Stimulated activated CD8-positive, alpha-beta memory T cell treated with anti-CD3 and anti-CD28 coated beads, Interleukin-2, amount 100 ng/mL, for 48 hours (primary cell): ENCODE results near the gene PCSK2.

ENCODE experiments used
- DNase-seq, 2 donors: peaks; one replicate each; pipeline ENCODE4 v3.0.0-alpha.2; 2020; ENCODE audit warnings: low read depth in 2 of 2

The PCSK2 gene

DNA sequence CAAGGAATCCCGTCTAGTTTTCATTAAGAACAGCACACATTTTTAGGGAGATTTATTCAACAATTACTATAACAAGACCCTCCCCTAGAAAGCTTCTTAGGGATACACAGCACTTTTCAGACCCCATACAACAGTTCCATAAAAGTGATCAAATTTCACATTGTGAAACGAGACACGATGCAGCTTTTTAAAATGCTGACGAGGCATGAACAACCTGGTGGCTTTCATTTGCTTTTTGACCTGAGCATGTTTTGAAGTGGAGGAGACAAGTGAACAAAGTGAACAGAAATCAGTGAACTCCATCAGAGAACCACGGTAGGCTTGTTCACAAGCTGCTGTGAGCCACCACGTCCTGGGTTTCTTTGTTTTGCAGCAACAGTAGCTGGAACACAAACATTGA is 112.2 kb downstream of the PCSK2 start:
- DNase-seq, result no peak

DNA sequence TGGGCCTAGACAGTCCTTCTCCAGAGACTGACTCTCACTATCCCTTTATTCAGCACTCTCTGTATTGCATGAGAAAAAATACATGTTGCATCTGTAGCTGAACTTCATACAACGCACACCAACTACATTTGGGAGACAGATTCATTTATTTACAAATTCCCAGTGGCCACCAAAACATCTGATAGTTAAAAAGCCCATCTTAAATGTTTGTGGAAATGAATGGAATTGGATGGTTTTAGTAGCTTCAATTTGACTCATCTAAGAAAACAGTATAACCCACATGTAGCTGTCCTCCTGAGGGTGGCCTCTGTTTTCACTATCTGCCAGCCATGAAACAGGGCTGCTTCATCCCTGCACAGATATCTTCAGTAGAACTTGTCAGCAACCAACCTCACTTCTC is 116.3 kb downstream of the PCSK2 start:
- no peak for DNase-seq

DNA sequence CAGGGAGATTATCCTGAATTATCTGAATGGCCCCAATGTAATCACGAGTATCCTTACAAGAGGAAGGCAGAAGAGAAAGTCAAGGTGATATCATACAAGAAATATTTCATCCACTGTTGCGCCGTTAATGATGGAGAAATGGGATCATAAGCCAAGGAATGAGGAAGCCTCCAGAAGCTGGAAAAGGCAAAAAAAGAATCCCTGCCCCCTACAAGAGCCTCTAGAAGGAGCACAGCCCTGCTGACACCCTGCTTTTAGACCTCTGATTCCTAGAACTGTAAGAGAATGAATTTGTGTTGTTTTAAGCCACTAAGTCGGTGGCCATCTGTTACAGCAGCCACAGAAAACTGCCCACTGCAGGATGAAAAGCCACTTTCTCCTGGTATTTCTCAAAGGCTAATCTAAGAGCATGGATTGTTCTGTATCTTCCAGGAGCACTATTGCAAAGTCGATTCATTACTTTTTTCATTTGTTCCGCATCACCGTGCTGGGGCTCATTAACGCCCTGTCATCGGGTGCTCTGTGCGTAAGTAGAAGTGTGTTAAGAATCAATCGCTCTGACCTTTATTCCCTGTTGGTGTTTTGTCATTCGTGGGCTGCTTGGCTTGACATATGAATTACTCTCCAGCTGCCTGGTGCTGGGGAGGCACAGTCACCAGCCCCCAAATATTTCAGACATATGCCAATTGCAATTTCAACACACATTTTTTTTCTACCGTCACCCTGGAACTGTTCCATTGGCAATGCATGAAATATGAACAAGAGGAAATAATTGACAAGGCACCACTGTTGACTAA is 117.0 kb downstream of the PCSK2 start:
- no peak for DNase-seq

DNA sequence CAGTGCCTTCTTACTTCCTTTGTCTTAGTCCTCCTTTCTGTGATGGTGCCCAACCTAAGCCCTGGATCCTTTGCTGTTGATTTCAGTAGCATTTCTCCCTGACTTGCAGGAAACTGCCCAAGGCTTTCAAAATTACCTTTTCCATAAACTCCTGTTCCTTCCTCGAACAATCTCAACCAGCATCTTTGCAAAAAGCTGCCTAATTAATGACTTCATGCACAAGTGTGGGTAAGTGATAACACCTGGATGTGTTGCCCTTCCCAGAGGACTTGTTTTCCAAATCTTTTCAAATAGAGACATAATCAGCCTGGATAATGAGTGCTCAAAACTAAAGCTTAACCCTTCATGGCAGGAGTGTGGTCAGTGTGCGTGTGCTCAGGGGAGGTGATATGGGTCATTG is 118.0 kb downstream of the PCSK2 start:
- no peak for DNase-seq

DNA sequence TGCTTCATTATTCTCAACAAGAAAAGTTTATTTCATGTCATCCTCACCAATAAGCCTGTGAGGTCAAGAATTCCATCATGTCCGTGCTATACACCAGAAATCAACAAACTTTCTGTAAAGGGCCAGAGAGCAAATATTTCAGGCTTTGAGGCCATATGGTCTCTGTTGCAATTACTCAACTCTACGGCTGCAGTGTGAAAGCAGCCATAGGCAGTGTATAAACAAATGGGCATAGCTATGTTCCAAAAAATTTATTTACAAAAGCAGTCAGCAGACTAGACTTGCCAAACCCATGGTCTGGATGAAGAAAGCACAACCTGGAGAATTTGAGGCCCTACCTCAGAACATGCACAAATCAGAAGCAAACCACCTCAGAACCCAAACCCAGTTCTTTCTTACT is 118.5 kb downstream of the PCSK2 start:
- DNase-seq, result no peak

DNA sequence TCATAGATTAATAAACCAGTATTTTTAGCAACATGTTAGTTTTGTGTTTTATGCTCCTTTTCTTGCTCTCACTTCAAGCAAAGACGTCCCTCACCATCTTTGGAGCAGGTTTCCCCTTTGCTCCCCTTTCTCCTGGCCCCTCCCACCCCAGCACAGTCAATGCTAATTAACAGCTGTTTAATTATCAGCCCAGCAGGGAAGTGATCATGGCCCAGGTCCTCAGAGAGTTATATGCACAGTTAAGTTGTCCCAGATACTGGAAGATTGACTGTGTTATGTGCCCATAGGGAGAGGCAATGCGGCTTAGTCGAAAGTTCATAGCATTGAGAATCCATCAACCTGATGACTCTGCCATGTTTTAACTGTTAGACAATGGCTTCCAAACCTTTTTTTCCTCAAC is 123.5 kb downstream of the PCSK2 start:
- DNase-seq, result no peak

DNA sequence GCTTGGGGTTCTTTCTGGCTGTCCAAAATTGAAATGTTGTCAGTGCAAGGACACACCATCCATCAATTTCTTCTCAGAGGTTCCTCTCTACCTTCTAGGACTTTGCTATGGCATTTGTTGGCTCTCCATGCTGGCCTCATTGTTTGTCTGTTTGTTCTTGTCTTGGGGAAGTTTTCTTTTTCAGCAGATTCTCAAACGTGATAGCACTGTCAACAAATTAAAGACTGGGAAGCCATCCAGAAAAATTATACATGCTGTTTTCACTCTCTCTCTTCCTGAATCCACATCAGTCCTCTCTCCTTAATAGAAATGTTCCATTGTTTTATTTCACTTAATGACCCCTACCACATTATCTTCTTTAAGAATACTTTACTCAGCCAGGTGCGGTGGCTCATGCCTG is 130.4 kb downstream of the PCSK2 start:
- DNase-seq, result no peak

DNA sequence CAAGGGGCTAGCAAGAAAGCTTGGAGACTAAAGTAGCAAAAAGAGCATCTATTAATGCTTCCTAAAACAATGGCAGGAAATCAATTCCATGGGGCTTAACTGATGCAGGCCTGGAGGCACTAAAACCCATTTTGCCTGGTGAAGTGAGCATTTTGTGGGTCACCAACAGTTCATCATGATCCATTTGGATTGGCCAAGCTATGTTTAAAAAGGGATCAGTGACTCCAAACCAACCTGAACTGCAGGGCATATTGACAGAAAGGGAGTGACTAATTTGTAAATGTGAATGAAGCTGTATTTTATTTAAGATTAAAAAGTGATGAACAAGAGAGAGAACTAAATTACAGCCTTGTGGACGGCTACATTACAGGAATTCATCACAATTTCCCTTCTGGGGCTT is 132.0 kb downstream of the PCSK2 start:
- no peak for DNase-seq

DNA sequence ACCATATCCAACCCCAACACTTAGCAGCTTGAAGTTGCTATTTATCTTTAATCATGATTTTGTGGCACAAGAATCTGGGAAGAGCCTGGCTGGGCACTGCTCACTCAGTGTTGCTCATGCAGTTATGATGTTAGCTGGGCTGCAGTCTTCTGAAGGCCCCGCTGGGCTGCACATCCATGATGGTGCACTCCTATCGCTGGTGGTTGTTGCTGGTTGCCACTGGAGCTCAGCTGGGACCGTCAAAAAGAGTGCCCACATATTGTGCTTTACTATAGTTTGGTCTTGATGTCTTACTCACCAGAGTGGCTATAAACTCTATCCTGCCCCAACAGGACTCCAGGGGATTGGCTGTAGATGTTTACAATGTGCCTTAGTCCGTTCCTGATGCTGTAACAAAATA is 137.8 kb downstream of the PCSK2 start:
- no peak for DNase-seq

DNA sequence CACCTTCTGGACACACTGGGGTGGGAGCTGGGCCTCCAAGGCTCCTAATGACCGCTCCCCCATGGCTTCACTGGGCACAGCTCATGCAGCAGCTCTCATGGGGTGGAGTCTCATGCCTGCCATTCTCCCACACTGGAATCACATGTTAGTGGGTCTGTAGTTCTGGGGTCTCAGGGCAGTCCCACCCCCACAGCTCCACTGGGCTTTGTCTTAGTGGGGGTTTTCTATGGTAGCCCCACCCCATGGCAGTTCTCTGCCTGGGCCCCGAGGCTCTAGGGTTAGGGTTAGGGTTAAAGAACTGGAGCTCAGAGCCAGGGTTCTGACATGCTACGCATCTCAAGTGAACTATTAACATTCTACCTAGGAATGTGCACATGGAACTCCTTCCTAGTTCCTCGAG is 139.0 kb downstream of the PCSK2 start:
- DNase-seq, result no peak

DNA sequence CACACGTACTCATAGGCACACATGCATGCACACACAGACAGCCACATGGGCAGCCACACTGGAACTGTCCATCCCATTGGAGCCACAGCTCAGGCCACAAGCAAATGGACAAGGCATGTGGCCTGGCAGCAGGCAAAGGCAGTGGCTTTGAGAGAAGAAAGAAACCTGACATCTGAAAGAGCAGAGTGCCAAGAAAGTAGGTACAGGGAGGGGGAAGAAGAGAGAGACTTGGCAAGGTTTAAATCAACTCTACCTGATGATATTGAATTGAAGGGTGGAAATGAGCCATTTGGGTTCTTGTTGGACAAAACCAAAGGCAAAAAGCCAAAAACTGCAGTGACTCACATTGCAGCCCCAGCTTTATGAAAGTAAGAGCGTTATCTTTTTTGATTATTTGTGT is 142.7 kb downstream of the PCSK2 start:
- no peak for DNase-seq

DNA sequence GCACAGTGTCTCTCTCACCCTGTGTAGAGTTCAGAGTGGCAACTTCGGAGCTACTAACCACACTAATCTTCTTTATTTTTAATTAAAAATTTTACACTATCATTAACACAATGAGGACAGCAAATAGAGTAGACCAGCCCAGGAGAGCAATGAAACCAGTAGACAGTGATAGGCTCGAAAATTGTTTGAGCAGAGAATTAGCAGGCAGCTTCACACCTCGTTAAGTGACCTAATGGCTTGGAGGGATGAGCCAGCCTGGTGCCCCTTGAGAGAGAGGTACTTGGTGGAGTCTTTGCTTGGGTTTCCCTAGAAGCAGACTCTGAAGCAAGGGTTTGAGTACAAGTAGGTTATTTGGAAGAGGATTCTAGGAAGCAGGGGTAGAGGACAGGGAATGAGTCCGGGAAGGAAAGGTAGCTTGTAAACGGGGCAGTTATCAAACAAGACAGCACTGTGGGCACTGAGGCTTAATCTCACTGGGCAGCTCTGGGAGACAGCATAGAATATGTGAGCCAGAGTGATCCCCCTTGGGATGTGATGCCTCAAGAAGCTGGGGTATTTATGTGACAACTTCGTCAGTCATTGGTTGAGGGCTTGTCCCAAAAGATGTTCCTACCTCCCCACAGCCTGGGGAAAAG is 146.1 kb downstream of the PCSK2 start:
- DNase-seq, result no peak

DNA sequence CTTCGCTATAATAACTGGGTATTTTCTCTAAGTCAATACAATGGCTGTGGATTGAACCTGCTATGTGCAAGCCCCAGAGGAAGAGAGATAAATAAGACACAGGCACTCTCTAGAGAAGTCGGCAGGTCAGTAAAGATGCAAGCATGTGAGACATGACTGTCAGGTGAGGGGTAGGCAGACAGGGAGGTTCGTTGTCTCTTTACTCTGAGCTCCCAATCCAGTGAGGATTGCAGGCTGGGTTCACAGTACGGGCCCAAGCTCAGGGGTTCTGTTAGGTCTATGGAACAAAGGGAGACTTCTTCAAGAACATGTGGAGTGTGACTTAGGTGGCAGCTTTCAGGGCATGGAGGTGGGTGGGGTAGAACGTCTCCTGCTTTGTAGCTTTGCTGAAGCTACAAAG is 147.2 kb downstream of the PCSK2 start:
- no peak for DNase-seq

DNA sequence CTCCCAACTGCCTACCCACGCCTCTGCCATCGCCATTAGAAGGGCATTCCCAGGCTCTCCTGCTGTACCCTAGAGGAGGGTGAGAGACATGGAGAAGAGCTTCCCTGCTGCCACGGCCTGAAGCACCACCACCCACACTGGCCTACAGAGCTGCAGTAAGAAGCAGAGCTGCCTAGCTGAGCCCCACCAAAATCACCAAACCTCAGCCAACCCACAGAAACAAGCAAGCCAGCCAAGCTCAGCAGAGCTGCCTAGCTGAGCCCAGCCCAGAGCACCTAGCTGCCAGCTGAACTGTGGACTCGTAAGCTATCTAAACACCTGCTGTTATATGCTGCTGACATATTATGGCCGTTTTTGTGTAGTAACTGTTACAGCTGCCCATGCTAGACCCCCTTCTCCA is 149.2 kb downstream of the PCSK2 start:
- DNase-seq, result no peak

DNA sequence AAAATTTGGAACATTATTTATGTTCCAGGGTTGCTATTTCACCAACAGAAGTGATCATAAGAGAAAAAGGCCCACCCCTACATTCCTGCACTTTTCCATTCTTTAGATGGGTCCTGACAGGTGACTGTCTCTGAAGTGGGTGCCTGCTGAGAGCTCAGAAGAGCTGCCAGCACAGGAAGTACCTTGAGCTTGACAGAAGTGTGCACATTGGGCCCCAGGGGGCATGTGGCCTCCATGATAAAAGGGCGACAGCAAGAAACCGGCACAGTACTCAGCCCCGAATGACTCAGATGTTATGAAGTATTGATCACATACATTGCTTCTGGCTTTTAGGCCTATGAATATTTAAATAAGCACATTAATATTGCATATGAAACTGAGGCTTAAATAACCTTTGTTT is 150.4 kb downstream of the PCSK2 start:
- no peak for DNase-seq

DNA sequence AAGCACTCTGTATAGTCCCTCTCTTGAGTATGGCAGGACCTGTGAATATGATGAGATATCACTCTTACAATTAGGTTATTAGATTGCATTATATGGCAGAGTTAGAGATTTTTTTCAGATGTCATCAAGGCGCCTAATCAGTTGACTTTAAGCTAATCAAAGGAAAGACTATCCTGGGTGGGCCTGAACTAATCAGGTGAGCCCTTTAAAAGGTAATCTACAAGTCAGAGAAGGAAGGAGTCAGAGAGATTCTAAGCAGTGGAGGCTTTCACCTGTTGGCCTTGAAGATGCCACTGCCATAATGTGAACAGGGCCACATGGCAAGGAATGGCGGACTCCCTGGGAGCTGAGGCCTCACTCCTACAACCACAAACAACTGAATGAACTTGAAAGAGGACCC is 152.8 kb downstream of the PCSK2 start:
- DNase-seq, result no peak

DNA sequence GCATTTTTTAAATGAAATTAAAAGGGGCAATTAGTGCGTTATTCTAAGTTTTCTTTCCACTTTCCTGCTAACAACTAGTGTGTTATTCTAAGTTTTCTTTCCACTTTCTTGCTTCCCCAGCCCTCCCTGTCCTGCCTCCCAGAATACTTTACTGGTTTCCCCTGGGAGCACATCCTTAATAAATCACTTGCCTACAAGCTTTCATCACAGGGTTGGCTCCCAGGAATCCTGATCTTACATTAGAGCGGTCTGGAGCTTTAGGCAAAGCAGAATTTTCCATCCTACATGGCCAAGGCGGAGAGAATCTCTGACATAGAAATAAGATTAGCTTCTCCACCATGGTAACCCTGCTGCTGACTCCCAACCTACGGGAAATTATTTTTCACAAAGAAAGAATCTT is 154.0 kb downstream of the PCSK2 start:
- no peak for DNase-seq

DNA sequence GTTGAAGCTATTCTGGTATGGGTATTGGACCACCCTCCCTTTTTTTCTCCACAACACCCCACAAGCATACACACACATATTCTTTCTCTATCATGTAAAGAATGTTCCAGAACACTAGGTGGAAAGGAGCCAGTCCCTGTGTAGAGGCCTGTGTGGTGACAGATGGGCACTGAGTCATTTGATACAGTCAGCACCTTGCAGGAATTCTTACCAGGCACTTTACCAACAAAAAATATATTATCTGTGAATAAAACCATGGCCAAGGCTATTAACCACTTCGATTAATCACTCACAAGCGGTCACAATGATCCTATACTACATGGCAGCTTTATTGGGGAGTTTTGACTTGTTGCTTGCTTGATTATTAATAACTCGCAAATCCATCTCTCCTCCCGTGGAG is 154.9 kb downstream of the PCSK2 start:
- DNase-seq, result no peak

DNA sequence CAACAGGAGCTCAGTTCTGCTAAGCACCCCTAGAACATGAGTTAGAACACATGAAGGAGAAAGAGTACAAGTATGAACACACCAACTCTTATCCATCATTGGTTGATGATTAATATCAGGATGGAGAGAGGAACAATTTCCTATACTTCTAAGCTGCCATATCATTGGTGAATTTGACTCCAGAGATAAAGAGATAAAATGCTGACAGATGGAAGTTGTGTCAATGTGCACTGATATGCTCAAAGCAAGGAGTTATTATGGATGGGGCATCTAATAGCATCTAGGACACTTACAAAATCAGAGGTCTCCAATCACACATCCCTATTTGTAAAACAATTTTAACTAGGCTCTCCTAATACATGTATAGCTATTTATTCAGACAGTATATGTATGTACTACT is 159.0 kb downstream of the PCSK2 start:
- DNase-seq, result no peak

DNA sequence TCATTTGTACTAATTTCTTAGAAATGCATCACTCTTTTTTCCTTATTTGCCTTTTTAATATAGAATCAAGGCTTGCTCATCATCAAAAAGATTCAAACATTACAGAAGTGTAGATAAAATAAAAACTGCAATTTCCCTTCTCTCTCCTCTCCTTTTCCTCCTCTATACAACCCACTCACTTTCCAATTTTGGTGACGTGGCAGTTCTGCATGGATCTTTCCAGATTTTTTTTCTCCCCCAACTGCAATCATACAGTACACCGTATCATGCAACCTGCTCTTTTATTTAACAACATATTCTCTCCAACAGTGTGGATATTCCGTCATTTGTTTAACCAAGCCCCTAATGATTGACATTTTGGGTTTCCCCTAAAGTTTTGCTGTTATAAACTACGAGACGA is 163.8 kb downstream of the PCSK2 start:
- DNase-seq, result no peak

DNA sequence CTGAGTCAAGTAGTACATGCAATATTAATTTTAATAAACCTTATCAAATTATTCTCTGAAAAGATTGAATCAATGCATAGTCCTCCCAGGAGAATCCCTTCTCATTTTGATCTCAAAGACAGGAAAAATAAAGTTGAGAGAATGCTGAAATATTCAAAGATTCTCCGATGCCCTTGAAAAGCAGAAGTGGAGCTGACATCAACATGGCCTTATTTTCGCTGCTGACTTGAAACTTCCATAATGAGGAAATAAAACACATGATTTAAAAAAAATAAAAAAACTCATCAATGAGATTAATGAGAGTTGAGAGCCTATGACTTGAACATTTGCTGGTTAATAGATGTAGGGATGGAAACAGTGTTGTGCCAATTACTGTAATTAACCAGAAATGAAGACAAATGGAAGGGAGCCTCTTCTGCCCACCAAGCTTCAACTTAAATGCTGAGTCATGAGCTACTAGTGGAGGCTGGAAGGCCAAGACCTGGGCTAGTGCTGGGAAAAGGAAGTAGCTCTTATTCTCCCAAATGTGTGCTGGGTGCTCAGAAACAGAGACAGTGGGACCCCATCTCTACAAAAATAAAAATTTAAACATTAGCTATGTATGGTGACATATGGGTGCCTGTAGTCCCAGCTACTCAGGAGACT is 164.4 kb downstream of the PCSK2 start:
- no peak for DNase-seq

DNA sequence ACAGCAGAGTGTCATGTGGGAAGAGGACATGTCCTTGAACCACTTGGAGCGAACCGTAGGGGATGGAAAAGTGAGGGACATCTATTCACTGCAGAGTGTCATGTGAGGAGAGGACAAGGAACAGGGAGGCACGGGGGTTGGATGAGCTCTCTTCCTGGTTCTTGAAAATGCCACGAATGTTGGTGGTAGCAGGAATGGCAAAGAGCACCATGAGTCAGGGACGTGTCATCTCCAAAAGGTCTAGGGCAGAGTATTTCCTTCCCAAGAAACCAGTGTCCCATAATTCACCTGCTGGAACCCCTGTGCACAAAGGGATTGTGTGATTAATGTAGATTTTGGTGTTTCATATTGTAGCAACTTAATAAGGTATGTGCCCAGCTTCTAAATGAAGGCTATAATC is 167.6 kb downstream of the PCSK2 start:
- no peak for DNase-seq

DNA sequence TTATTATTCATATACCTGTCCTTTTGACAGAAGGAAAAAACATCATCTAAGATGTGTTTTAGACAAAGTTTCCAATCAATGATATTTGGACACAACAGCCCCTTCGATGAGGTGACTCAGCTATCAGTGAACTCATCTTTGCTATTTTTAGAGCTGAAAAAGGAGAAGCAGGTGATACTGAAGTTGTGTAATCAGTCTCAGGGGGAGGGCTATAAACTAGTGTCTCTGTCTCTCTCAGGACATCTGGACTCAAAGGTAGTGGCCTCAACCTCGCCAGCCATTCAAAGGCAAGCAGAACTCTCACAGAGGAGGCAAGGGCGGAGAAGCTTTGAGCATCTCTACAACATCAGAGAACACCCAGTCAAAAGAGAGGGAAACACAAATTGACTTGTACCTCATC is 168.9 kb downstream of the PCSK2 start:
- DNase-seq, result no peak
